DMS 273 (cell line): Measurements from ENCODE around the gene C2CD2.
"Not testable (repeated sequence)": the region's sequence is repeated elsewhere in the genome, so short reads cannot be mapped to it uniquely, and the experiment has no call there.

Experiments
- DNase-seq: peaks from one replicate; lab custom pipeline; 2025; ENCODE audit not compliant: unreplicated experiment; lab: John Stamatoyannopoulos, UW

Gene C2CD2

DNA sequence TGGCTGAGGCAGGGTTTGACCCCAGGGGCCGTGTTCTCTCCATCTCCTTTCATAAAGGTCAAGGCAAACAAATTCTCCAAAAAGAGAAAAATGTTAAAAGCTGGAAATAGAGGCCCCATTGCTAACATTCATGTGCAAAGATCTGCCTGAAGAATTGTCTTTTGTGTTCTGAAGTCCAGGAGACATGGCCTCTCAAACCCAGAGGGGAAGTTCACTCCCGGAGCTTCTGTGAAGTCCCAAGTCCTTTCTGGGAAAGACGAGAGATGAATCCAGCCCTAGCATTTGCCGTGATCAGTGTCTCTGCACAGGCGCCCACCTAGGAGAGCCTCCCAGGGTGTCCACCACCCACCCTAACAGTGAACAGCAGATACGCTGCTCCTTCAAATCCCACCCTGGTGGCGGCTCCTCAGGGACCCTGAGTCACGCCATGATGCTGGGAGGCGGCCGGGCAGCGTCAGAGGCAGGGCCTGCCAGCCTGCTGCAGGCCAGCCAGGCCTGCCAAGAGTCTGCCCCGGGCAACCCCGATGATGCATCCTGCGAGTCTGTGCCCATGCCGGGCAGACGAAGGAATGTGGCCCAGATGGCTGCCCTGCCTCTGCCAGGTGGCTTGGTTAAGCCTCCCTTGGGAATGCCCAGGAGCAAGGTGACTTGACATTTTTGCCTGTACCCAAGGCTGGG is 5.2 kb upstream of the C2CD2 start:
- DNase-seq, result peak; percentile 70

DNA sequence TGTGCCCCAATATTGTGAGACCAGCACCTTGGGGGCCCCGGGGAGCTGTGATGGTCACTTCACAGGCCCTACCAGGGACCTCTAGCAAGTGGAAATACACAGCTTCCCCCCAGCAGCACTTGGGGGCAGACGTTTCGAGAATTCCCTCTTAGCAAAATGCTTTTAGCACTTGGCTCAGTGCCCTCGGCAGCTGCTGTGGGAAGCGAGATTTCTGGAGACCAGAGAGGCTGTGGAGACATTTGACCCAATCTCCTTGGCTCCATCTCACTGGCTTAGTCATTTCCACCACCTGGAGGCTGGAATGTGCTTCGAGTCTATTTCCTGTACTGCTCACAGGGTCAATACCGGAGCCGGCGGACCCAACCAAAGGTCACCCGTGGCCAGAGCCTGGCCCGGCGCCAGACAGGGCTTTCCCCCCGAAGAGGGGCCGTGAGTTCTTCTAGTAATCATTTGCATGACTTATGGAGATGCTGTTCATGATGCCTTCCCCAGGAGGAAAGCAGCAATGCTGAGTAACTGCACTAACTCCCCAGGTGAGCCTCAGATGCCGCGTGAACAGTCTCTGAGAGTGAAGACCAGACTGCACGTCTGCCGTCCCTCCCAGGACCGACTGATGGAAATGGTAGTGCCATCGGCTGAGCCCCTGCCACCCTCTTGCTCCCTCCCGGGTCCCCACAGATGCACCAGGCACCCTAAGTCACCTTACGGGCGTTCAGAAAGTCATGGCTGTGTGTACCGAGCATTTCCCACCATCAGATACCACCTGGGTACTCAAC is 4.4 kb upstream of the C2CD2 start:
- peak; percentile 96 for DNase-seq

GRCh38 chr21:41956926-41957729 is 3.3 kb upstream of the C2CD2 start:
- DNase-seq, result peak; percentile 64

GRCh38 chr21:41955516-41955915 is 1.7 kb upstream of the C2CD2 start:
- no peak for DNase-seq

GRCh38 chr21:41954654-41955499 is 1.1 kb upstream of the C2CD2 start:
- no peak for DNase-seq

DNA sequence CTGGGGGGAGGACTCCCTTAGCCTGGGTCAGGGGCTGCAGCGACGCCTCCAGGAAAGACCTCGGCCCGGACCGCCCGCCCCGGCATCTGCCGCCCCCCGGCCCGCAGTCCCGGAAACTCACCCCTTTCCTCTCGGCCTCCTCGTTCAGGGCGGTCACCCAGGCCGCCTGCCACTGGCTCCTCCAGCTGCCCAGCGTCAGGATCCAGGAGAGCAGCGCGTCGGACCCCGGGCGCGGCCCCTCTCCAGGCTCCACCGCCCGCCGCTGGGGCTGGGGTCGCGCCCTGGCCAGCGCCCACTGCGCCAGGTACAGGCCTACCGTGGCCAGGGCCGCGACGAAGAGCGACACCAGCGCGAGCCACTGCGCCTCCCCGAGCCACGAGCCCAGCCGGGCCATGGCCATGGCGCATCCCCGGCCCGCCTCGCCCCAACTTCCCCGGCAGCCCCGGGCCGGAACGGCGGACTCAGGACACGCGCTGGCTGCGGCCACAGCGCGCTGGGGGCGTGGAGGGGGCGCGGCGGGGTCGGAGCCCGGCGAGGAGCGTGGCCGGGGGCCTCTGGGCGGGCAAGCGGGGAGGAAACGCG is 478 bp downstream of the C2CD2 start:
- peak; percentile 68 for DNase-seq

GRCh38 chr21:41952568-41953248 is 1.1 kb downstream of the C2CD2 start:
- DNase-seq, result peak; percentile 51

GRCh38 chr21:41951876-41952567 is 1.8 kb downstream of the C2CD2 start:
- no peak for DNase-seq

GRCh38 chr21:41950941-41951351 is 2.9 kb downstream of the C2CD2 start:
- DNase-seq, result no peak

- DNase-seq, result not testable (repeated sequence)
These were observed 4.2 kb downstream of the C2CD2 start for GRCh38 chr21:41949631-41950030.

DNA sequence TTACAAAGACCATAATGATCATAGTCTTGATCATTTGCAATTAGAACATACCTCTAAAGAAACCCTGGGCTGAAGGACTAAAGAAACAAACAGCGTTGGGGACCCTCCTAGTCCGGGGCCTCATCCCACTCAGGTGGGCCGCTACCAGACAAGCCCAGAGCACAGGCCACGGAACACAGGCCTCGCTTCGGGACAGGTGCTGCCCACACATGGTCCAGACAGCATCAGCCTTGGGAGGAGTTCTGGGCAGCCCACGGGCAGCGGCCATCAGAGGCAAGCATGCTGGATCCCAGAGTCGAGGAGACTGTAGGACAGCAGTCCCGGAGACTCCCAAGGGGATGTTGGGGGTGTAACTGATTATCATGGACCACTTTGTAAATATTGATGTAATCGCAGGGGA is 4.9 kb downstream of the C2CD2 start:
- DNase-seq, result no peak

DNA sequence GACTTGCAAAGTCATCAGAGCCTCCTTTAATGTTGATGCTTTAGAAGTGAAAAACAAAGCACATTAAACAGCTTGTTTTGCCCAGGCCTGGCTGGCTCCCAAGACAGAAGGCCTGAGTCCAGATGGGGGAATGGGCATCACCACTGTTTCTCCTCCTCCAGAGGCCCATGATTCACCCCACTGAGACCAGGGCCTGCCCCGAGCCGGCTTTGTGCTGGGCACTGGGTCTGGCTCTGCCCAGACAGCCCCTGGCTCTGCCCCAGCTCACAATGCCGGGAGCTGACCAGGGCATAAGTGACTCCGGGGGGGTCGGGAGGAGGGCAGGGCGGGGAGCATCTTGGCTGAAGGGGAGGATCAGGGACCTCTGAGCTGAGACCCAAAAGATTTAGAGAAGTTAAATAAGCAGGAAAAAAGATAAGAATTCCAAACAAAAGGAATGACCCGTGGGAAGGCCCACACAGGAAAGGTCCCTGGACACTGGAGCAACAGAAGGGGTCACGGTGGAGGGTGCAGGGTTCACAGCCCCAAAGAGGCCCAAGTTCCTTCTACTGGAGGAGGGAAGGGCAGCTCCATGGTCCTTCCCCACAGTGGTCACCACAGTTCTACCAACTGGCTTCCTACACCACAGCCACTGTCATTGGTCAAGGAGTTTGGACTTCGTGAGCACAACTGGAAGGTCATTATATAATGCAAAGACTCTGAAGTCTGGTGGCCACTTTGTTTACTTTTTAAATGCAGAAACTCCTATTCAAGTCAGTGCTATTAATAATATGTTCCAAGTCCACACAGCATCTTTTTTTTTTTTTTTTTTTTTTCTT is 5.5 kb downstream of the C2CD2 start:
- DNase-seq, result peak; percentile 84

DNA sequence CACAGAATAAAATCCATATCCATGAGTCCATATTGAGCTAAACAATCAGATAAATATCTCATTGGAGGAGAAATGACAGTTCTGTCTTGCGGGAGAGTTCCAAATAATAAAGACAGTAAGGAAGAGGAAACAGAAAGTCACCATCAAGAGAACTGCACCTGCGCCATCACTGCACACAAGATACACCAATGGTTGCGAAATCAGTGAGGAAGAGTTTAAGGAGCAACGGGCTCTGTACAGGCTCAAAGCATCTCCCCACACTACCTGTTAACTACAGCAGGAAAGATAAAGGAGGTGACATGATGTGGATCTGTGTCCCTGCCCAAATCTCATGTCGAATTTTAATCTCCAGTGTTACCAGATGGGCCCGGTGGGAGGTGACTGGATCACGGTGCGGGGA is 7.8 kb downstream of the C2CD2 start:
- DNase-seq, result no peak

DNA sequence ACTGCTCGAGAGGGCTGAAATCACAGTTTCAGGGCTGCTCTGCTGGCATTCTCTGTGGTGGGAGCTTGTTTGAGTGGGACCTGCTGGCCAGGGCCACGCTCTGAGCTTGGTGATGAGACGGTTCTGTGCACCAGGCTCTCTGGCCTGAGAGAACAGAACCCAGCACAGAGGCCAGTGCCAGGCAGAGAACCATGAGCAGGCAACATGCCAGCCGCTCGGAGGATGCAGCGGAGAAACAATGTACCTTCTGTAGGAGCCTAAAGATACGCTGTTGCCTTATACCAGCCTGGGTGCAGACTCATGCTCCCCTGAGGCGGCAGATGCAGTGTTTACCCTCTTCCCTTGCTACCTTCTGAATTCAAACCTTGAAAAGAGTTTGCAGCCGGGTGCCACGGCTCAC is 10.0 kb downstream of the C2CD2 start:
- no peak for DNase-seq

DNA sequence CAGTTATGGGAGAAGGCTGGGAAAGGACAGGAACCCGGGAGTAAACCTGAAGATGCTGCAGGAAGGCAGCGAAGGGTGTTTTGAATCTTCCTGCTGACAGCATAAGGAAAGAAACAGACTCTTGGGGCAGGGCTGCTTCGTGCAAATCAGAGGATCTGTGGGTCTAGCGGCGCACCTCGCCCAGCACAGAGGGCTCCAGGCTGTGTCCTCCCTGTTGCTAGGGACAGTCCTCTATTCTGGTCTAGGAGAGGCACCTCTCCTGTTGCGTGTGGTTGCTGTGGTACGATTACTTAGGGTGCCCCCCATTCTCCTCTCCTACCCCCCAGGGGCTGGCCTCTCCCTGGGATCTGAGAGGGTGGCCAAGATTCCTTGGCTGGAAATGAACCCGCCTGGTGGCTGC is 11.4 kb downstream of the C2CD2 start:
- DNase-seq, result no peak

DNA sequence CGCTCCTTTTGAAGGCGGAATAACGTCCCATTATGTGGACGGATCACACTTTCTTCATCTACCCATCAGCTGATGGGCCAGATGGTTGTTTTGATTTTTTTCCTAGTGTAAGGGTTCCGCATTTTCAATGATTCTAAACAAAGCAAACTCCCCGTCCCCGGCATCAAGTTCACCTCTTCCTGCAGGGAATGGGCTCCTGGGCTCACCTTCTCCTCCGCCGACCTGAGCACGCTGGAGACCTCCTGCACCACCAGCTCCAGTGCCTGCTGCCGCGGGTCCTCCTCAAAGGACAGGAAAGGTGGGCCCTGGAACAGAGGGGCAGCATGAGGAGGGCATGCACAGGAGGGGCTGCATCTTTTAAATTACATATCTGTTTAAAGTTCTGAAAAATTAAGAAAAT is 11.9 kb downstream of the C2CD2 start:
- DNase-seq, result no peak

DNA sequence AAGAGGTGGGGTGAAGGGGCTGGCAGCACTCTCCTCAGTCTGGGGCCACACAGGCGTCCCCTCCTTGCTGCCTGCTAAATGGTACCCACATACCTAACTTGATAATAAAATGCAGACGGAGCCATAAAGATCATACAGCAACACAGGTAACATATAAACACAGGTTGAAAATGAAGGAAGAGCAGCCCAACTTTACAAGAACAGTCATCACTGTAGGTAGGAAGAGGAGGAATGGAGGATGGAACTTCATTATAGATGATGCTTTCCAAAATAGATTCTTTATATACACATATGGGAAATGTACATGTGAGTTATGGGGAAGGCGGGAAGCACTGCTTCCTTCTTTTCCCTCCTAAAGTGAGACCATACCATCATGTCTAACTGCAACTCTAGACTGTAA is 13.4 kb downstream of the C2CD2 start:
- DNase-seq, result no peak

DNA sequence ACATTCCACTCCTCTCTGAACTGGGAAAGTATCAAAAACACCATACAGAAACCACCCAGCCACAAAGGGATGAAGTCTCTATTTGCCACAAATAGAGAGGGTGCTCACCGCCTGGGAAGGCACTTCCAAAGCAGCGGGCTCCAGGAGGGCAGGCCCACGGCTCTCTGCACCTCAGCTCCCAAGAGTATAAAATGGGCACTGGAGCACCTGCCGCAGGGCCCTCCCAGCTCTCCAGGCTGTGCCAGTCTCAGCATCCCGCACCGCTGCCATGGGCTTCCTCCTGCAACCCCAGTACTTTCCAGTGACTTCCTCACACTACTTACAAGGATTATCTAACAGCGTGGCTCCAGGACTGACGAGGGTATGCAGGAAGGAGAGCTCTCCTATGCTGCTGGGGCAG is 14.4 kb downstream of the C2CD2 start:
- no peak for DNase-seq
